Measurements from ENCODE around the gene IGDCC3. TPM values are rescaled to one million over a fixed set of nuclear protein-coding genes. Genes with fewer than 3 reads are reported as not detected.
A peak's percentile ranks its signal among the peaks of the same experiment; 100 is the strongest.
"Not testable (repeated sequence)": the region's sequence is repeated elsewhere in the genome, so short reads cannot be mapped to it uniquely, and the experiment has no call there.

The IGDCC3 gene
- polyA plus RNA-seq, 2 of the 4 experiments (the other 2 are of a cell fraction): 0.04 to 0.12 TPM

DNA sequence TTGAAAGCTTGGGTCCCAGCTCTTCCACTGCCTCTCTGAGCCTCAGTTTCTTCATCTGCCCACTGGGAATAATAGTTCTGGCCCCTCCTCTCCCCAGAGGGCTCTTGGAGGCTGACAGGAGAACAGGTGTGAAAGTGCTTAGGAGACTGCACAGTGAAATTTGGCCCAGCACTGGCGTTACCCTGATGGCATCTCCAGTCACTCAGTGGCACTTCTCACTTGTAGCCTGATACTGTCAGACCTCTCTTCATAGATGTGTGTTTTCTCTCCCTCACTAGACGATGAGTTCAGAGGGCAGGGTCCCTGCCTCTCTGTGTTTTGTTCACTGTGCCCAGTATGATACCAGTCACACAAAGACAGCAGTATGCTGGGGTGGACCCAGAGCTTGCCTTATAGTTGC lies 22.2 kb upstream of the IGDCC3 start:
- TF ChIP-seq JUN (IDR thresholded peaks at IDR 0.05) (no peak), HOXB5 (CRISPR knock-in tag; IDR thresholded peaks at IDR 0.05) (no peak), RAD21 (conservative IDR thresholded peaks at IDR 0.05 in 1 of 2, IDR thresholded peaks at IDR 0.05 in 1 of 2) (no peak), RARB (CRISPR knock-in tag; IDR thresholded peaks at IDR 0.05) (no peak), ESRRA (IDR thresholded peaks at IDR 0.05; ENCODE audit: borderline replicate concordance, low read length) (no peak), TP53 (CRISPR knock-in tag; IDR thresholded peaks at IDR 0.05) (no peak)
- TF ChIP-seq, protein P1, sequence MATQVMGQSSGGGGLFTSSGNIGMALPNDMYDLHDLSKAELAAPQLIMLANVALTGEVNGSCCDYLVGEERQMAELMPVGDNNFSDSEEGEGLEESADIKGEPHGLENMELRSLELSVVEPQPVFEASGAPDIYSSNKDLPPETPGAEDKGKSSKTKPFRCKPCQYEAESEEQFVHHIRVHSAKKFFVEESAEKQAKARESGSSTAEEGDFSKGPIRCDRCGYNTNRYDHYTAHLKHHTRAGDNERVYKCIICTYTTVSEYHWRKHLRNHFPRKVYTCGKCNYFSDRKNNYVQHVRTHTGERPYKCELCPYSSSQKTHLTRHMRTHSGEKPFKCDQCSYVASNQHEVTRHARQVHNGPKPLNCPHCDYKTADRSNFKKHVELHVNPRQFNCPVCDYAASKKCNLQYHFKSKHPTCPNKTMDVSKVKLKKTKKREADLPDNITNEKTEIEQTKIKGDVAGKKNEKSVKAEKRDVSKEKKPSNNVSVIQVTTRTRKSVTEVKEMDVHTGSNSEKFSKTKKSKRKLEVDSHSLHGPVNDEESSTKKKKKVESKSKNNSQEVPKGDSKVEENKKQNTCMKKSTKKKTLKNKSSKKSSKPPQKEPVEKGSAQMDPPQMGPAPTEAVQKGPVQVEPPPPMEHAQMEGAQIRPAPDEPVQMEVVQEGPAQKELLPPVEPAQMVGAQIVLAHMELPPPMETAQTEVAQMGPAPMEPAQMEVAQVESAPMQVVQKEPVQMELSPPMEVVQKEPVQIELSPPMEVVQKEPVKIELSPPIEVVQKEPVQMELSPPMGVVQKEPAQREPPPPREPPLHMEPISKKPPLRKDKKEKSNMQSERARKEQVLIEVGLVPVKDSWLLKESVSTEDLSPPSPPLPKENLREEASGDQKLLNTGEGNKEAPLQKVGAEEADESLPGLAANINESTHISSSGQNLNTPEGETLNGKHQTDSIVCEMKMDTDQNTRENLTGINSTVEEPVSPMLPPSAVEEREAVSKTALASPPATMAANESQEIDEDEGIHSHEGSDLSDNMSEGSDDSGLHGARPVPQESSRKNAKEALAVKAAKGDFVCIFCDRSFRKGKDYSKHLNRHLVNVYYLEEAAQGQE (IDR thresholded peaks at IDR 0.05): no peak
- 63% methylated on average over 2 of the region's 2 CpGs for WGBS (ENCODE audit: missing lambda C conversion rate)
- ATAC-seq: no peak; a peak in 1 of 6 replicates
- H3K4me3 ChIP-seq: no peak overlapping the region
- no peaks in the 10 kb centered on the region for H3K9me3 ChIP-seq
- ChIA-PET CTCF (interaction anchor here (0.5 to 28.3 kb wide), 37 partner anchors 10 to 1058 kb away, joined by 3 to 772 read pairs (median 5); partner anchors contain the start of genes HACD3, IGDCC3, IGDCC4 and PARP16), POLR2A (interaction anchor here (1.1 kb wide), 1 partner anchor 117 kb away, joined by 5 read pairs; no protein-coding TSS in a partner anchor)
- no peak overlapping the region for H3K4me2 ChIP-seq
- no peak for DNase-seq (ENCODE audit: low read depth in 1 of 2, low spot score in 1 of 2)
- H3K27ac ChIP-seq: no peak overlapping the region
- H3K4me1 ChIP-seq: peaks cover 5% of the 10 kb centered on the region
- no peak for FAIRE-seq

DNA sequence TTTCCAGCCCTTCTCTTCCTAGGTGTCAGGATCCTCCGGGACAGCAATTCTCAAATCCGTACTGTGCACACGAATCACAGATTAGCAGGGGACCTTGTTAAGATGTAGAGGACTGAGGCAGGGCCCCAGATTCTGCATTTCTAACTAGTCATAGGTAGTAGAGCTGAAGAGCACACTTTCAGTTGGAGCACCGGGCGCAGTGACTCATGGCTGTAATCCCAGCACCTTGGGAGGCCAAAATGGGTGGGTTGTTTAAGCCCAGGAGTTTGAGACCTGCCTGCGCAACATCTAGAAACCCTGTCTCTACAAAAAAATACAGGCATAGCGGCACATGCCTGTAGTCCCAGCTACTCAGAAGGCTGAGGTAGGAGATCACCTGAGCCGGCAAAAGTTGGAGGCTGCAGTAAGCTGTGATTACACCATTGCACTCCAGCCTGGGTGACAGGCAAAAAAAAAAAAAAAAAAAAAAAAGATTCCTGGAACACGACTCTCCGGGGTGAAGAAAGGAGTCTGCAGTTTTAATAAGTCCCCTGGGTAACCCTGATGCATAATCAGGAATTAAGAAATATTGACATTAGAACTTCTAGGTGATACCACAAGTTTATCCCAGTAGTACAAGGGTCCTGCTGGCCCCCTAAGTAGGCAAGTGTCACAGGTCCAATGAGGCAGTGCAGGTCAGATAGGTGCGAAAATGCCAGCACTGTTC lies 21.4 kb upstream of the IGDCC3 start:
- Histone ChIP-seq H3K27ac (no peak overlapping the region), H3K9me3 (no peaks in the 10 kb centered on the region), H3K4me3 (no peak overlapping the region), H3K4me1 (peaks cover 5% of the 10 kb centered on the region), H3K4me2 (no peak overlapping the region)
- ATAC-seq (no peak), DNase-seq (ENCODE audit: low read depth in 1 of 2, low spot score in 1 of 2) (no peak), FAIRE-seq (no peak)
- ChIA-PET POLR2A (no interaction called here), CTCF (interaction anchor here (1.1 to 28.3 kb wide), 11 partner anchors 10 to 180 kb away, joined by 3 to 772 read pairs (median 27); partner anchors contain the start of genes IGDCC3 and IGDCC4)
- WGBS (ENCODE audit: missing lambda C conversion rate): 65% methylated on average over 11 of the region's 11 CpGs
- TF ChIP-seq FOSL2 (IDR thresholded peaks at IDR 0.05) (no peak), FOSL2 (CRISPR knock-in tag; IDR thresholded peaks at IDR 0.05) (0 out of 2 replicates have a peak, but pooled peaks have one; percentile 5), HOXB13 (CRISPR knock-in tag; IDR thresholded peaks at IDR 0.05; ENCODE audit: low read depth) (no peak)

DNA sequence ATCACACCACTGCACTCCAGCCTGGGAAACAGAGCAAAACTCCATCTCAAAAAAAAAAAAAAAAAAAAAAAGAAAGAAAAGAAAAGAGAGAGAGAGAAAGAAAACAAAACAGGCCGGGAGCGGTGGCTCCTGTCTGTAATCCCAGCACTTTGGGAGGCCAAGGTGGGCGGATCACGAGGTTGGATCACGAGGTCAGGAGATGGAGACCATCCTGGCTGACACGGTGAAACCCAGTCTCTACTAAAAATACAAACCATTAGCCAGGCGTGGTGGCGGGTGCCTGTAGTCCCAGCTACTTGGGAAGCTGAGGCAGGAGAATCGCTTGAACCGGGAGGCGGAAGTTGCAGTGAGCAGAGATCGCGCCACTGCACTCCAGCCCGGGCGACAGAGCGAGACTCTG lies 20.7 kb upstream of the IGDCC3 start:
- ATAC-seq; DNase-seq (ENCODE audit: low read depth in 1 of 2, low spot score in 1 of 2); H3K27ac ChIP-seq; POLR2A ChIA-PET; H3K4me3 ChIP-seq; H3K4me2 ChIP-seq; H3K4me1 ChIP-seq; FAIRE-seq; H3K9me3 ChIP-seq: not testable (repeated sequence)
- 92% methylated on average over 16 of the region's 16 CpGs for WGBS (ENCODE audit: missing lambda C conversion rate)
- CTCF ChIA-PET: interaction anchor here (2.2 to 28.3 kb wide), 5 partner anchors 19 to 80 kb away, joined by 5 to 772 read pairs (median 228); partner anchors contain the start of genes IGDCC3 and IGDCC4

DNA sequence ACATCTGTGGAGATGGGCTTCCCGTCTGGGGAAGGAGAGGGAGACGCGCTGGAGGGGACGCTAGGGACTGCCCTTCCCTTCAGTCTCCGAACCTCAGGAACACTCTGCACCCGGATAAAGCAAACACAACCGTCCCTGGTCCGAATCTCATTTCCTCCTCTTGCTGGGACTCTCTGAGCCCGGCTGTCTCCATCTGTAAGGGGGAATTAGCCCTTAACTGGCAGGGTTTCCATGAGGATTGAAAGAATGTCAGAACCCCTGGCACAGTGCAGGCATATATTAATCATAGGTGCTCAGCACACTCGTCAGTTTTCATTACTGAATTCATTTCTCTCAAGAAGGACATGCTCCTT lies 19.1 kb upstream of the IGDCC3 start:
- POLR2A ChIA-PET: no interaction called here
- WGBS (ENCODE audit: missing lambda C conversion rate): 75% methylated on average over 10 of the region's 10 CpGs
- H3K4me1 ChIP-seq: peaks cover 5% of the 10 kb centered on the region
- no peak for ATAC-seq
- H3K4me3 ChIP-seq: no peak overlapping the region
- CTCF ChIA-PET: interaction anchor here (1.2 to 28.3 kb wide), 4 partner anchors 21 to 78 kb away, joined by 4 to 772 read pairs (median 242); partner anchors contain the start of genes IGDCC3 and IGDCC4
- no peak for TF ChIP-seq HOXA7 (CRISPR knock-in tag; IDR thresholded peaks at IDR 0.05)
- TF ChIP-seq HDAC2 (IDR thresholded peaks at IDR 0.05): no peak
- no peak for TF ChIP-seq CEBPB (IDR thresholded peaks at IDR 0.05)
- TF ChIP-seq RFX5 (IDR thresholded peaks at IDR 0.05): no peak
- TF ChIP-seq HEYL (CRISPR knock-in tag; IDR thresholded peaks at IDR 0.05): no peak
- TF ChIP-seq POLR2AphosphoS2 (conservative IDR thresholded peaks at IDR 0.05; ENCODE audit: low read length): no peak
- TF ChIP-seq, protein P2, sequence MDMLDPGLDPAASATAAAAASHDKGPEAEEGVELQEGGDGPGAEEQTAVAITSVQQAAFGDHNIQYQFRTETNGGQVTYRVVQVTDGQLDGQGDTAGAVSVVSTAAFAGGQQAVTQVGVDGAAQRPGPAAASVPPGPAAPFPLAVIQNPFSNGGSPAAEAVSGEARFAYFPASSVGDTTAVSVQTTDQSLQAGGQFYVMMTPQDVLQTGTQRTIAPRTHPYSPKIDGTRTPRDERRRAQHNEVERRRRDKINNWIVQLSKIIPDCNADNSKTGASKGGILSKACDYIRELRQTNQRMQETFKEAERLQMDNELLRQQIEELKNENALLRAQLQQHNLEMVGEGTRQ (IDR thresholded peaks at IDR 0.05): no peak
- no peak for DNase-seq (ENCODE audit: low read depth in 1 of 2, low spot score in 1 of 2)
- H3K27ac ChIP-seq: no peak overlapping the region
- no peak for FAIRE-seq
- H3K9me3 ChIP-seq: no peaks in the 10 kb centered on the region
- H3K4me2 ChIP-seq: no peak overlapping the region

Data from A549 (cell line).